Activated T-helper 9 cell treated with anti-CD3 and anti-CD28 coated beads, Interleukin-2, amount 50 U/mL, for 16 hours (primary cell): ENCODE measurements around the gene VIPR1.
A peak's percentile ranks its signal among the peaks of the same experiment; 100 is the strongest.
"Not testable (repeated sequence)": the region's sequence is repeated elsewhere in the genome, so short reads cannot be mapped to it uniquely, and the experiment has no call there.

ENCODE experiments used
- DNase-seq: peaks from one replicate; pipeline ENCODE4 v3.0.0-alpha.2; 2020; ENCODE audit warnings: low read depth

VIPR1 gene

GRCh38 chr3:42533161-42533897, 30.9 kb downstream of the VIPR1 start:
- DNase-seq = no peak

GRCh38 chr3:42535981-42536784, 33.7 kb downstream of the VIPR1 start:
- DNase-seq = no peak

- no peak for DNase-seq
Measured at GRCh38 chr3:42537350-42537749, 34.9 kb downstream of the VIPR1 start.

- peak; percentile 44 for DNase-seq
Measured at GRCh38 chr3:42539871-42540714, 37.6 kb downstream of the VIPR1 start.

- DNase-seq = no peak
Measured at GRCh38 chr3:42541079-42541478, 38.6 kb downstream of the VIPR1 start.

GRCh38 chr3:42544492-42545283, 42.2 kb downstream of the VIPR1 start:
- DNase-seq = no peak

GRCh38 chr3:42545284-42545900, 42.9 kb downstream of the VIPR1 start:
- DNase-seq = no peak

- DNase-seq = no peak
Measured at GRCh38 chr3:42546691-42547213, 44.3 kb downstream of the VIPR1 start.

GRCh38 chr3:42547401-42547945, 45.0 kb downstream of the VIPR1 start:
- peak; percentile 60 for DNase-seq

- no peak for DNase-seq
Measured at GRCh38 chr3:42549131-42549530, 46.7 kb downstream of the VIPR1 start.

GRCh38 chr3:42550250-42550649, 47.8 kb downstream of the VIPR1 start:
- no peak for DNase-seq

GRCh38 chr3:42552830-42553229, 50.4 kb downstream of the VIPR1 start:
- no peak for DNase-seq

GRCh38 chr3:42556089-42556632, 53.7 kb downstream of the VIPR1 start:
- DNase-seq = no peak

GRCh38 chr3:42556817-42557216, 54.4 kb downstream of the VIPR1 start:
- not testable (repeated sequence) for DNase-seq

- DNase-seq = no peak
Measured at GRCh38 chr3:42557854-42558253, 55.4 kb downstream of the VIPR1 start.

- DNase-seq = no peak
Measured at GRCh38 chr3:42562047-42562907, 59.8 kb downstream of the VIPR1 start.

- DNase-seq = no peak
Measured at GRCh38 chr3:42569593-42570142, 67.2 kb downstream of the VIPR1 start.

GRCh38 chr3:42572278-42572677, 69.8 kb downstream of the VIPR1 start:
- DNase-seq = no peak

- no peak for DNase-seq
Measured at GRCh38 chr3:42575137-42575741, 72.8 kb downstream of the VIPR1 start.
